GM19463 (cell line): ENCODE results near the gene SYNGAP1.
A peak's percentile ranks its signal among the peaks of the same experiment; 100 is the strongest.

Experiments
- ATAC-seq: cut with Tn5 transposase; IDR thresholded peaks from one replicate; pipeline ENCODE4 v1.9.1; 2021; ENCODE audit warnings: mild to moderate bottlenecking, moderate library complexity; ENCODE audit not compliant: unreplicated experiment

SYNGAP1 gene

DNA sequence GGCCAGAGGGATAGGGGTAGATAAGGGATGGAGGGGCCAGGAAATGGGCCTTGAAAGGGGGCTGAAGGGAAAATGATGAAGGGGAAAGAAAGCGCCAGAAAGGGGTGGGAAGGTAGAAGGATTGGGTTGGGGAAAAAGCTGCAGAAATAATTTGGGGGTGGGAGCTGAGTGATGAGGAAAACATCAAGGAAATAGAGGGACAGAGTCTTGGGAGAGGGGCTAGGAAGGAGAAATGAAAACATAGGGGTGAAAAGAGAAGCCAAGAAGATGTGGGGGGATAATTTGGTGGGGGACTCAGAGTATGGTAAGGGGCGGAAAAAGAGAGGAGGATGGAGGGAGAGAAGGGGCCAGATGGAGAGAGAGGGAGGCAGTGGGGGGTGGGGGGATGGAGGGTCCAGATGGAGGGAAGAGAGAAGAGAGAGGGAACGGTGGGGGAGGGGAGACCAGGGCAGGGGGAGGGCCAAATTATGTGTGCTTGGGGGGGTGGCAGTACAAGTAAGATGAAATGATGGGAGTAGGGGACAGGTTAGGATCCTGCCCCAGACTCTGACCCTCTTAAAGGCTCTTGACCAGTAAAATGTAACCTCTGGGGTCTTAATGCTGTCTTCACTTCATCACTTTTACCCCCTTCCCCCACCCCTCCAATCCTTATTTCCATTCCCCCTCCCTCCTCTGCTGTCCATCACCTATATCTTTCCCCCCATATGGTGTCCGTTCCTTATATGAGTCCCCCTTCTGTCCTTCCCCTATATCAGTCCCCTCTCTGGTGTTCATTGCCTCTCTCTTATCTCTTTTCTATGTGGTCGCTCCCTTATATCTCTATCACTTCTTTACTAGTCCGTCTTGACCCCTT, 852 bp downstream of the SYNGAP1 start:
- no peak for ATAC-seq

DNA sequence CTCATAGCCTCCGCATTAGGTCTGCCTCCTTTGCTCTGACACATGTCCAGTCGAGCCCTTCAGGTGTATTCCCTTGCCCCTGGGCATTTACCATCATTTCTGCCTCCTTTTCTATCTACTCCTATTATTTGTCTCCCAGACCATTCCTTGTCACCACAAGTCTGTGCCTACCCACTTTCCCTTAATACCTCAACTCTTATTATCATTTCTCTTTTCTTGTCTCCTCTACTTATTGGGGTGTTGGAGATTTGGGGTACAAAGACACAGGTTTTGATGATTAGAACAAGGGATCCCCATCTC, 1.4 kb downstream of the SYNGAP1 start:
- ATAC-seq: no peak

DNA sequence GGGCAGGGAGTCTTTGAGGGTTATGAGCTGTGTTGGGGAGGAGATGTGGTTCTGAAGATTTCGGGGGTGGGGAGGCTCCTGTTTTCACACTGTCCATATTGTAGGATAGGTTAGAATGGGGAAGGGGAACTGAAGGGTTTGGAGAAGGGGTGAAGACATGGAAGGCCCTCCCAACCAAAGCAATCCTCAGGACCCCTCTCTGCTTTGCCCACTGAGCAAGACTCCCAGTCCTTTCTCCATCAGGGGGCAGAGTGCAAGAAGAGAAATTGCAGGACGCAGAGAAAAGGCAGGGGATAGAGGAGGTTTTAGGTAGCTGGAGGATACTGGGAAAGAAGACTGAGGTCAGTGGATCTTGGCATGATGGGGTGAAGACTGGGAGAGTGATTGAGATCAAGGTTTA, 3.9 kb downstream of the SYNGAP1 start:
- ATAC-seq: no peak

DNA sequence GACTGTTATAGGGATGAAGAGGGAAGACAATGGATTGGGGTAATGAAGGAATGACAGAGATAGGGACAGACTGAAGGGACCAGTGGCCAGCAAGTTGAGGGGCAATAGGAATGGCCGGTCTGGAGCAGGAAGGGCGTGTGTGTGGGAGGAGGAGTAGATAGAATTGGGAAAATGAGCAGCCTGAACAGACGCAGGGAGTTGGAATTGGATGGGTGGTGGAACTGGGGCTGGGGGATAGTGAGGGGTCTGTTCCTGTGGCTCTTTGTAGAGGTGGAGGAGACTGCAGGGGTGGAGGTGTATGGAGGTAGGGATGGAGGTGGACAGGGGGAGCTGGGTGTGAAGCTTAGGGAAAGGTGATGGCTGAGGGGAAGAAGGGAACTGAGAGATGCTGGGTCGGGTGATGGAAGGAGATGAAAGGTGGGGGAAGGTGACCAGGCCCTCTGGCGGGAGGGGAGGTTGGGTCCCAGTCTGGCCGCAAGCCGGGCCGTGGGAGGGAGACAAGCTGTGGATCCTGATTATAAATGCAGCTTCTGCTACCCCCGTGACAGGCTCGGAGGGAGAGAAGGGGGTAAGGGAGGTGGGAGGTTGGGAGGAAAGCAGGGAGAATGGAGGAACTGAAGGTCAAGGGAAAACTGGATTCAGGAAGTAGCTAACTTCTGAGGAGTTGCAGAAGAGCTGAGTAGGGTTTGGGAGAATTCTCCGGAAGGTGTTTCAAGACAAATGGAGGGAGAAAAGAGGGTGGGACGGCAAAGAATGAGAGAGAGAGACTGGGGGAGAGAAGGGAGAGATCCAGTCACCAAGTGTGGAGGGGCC, 5.2 kb downstream of the SYNGAP1 start:
- no peak for ATAC-seq

DNA sequence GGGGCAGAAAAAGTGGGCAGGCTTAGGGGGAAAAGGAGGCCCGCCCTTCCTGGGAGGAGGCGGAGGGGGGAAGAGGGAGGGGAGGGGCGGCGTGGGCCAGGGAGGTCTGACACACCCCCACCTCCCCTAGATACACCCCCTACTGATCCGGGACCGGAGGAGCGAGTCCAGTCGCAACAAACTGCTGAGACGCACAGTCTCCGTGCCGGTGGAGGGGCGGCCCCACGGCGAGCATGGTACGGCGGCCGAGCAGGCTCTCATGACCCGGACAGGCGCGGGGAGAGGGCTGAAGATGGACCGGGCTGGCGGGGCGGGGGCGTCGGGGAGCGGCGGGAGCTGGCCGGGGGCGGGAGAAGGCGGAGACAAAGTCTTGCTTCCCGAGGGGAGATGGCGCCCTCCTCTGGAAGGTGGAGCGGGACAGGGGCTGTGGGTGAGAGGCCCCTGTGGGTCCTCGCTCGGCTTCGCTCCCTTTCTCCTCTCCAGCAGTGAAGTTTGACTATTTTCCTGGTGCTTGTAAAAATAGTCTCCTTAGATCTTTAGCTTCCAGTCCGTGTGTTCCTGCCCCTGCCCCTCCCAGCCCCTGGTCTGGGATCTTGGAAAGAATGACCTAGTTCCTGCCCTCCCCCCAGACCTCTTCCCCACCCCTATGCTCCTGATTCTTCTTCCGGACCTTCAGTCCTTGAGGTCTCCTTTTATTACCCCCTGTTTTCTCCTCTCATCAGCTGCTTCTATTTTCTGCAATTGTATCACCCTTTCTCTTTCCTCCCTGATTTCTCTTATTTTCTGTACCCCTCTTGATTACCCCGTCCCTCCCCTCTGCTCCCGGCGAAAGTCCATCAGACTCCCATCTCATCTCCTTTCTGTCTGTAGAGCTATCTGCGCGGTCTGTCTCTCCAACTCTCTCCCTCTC, 6.1 kb downstream of the SYNGAP1 start:
- ATAC-seq: peak; percentile 41

DNA sequence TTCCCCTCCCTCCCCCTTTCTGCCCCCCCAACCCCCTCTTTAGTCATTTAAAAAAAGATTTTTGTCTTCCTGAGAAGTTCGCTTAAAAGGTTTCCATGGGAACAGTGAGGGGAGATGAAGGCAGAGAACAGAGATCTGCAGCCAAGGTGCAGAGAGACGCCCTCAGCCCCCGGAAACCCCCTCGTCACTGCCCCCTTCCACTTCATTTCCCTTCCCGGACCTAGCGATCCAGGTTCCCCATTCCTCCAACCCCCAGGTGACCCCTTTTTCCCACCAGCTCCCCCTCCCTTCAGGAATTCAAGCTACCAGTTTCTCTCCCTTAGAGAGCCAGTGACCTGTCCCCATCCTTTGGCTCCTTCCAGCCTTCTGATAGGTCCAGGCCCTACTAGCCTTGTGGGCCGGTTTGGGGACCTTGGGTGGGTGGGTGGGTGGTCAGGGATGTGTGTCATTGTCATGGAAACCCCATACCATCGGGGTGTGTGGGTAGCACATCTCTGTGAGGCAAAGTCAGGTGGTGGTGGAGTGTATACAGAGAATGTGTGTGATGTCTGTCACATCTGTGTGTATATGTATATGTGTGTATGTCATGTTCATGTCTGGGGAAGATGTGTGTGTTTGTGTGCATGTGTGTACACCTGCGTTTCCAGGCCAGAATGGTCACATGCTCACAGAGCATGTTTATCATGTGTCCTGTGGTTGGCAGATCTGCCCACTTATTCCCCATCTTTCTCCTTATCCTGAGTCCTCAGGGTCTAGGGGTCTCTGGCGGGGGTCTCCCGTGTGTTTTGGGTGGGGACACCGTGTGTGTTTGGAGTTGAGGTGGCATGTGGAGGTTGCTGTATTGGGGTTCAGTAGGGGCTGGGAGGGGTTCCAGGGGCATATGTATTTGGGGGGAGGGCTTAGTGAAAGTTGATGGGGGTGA, 7.0 kb downstream of the SYNGAP1 start:
- no peak for ATAC-seq

DNA sequence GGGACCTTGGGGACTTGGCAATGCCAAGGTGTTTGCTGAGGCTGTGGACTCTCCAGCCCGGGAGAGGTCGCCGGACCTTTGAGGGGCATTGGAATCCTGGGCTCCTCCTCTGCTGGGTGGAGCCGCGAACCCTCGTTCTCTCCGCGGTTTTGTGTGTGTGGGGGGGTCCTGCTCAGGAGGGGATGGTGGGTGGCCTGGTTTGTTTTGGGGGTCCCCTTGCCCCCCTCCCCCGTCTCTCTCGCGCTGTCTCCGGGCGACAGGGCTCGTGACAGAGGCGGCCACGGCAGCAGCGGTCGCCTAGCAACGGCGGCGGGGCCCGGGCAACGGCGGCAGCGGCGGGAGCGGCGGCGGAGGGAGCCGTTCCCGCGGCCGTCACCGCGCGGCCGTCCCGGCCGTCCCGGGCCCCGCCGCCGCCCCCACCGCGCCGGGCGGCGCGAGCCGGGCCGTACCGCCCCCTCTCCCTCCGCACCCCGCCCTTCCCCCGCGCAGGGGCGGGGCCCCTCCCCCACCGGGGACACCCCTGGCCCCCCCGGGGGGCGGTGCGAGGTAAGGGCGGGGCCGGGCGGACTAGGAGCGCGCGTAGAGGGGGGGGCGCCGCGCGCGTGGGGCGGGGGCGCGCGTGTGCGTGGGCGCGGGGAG, 7.8 kb downstream of the SYNGAP1 start:
- ATAC-seq: no peak

DNA sequence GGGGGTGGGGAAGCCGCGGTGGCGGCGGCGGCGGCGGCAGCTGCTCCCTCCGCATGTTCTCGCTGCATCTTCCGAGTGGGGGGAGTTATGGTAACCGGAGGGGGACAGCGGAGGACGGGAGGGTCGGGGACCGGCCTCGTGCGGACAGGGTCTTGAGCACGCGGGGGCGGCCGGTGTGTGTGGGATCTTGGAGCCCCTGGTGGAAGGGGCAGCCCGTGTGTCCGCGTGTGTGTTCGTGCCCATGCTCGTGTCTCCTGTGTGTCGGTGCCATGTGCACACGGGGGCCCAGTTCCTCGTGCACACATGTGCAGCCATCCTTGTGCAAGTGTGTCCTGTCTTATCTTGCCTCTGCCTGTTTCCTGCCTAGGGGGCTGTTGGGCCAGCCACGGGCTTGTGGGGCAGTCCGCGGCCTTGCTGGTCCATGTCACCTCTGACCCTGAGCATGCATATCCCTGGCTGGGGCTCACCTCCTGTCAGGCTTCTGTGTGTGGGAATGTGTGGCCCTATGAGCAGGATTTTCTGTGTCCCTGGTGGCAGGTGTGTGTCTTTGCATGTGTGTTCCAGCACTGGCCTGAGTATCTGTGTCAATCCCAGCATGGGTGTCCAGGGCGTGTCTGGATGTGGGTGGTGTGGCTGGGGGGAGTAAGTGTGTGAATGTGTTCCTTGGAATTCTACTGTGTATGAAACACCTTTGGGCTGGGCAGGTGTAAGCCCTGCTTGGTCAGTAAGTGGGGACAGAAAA, 8.5 kb downstream of the SYNGAP1 start:
- no peak for ATAC-seq

DNA sequence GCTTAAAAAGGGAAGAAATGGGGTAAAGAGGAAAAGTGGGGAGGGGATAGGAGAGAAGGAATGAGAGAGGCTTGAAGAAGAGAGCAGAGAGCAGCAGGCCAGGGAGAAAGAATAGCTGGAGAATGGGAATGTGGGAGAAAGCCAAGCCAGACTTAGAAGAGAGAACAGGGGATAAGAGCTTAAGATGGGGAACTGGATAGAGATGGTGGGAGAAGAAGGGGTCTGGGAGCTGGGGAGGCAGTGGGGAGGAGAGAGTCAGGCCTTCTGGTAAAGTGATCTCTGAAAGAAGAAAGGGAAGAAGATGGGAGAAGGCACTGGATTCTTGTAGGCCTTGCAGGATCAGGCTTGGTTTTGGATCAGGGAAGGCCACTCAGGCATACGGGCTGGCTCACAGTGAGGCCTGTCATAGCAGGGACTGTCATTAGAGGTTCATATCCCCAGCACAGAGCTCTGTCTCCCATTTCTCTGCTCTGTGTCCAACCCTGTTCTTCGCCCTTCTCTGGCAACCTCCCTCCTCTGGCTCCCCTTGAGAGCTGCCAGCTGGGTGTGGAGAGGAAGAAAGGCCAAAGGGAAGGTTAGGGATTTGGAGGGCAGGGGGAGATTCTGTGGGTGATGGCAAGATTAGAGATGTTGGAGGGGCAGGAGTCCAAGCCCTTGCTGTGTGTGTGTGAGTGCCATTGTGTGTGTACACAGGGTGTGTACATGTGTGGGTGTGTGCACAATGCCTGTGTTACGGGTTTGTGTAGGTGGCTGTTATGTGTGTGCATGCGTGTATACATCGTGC, 9.3 kb downstream of the SYNGAP1 start:
- no peak for ATAC-seq

DNA sequence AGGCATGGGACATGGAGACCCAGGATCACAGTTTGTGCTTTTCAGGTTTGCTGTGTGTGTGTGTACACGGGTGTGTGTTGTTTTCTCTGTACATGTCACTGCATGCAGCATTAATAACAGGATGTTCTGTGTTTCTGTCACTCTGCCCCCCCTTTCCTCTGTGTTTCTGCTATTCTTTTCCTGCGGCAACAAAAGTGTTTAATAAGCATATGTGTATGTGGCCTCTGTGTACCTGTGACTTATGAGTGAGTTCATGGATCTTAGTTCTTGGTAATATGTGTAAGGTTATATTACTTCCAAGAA, 9.8 kb downstream of the SYNGAP1 start:
- ATAC-seq: no peak

DNA sequence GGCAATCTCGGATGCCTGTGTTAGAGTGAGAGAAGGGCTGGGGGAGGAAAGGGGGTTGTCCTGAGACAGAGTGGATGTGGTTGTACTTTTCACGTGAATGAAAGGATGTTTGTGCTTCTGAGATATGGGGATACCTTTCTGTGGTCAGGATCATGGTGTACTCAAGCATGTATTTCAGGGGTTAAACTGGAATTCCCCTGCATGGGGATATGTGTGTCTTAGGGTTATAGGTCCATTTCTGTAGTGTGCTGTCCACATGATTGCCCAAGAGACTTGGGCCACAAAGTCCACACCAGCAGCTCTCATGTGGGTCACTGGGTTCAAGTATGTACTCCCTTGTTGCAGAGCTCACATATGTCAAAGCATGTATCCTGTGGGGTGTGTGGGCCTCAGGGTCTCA, 10.5 kb downstream of the SYNGAP1 start:
- ATAC-seq: no peak

DNA sequence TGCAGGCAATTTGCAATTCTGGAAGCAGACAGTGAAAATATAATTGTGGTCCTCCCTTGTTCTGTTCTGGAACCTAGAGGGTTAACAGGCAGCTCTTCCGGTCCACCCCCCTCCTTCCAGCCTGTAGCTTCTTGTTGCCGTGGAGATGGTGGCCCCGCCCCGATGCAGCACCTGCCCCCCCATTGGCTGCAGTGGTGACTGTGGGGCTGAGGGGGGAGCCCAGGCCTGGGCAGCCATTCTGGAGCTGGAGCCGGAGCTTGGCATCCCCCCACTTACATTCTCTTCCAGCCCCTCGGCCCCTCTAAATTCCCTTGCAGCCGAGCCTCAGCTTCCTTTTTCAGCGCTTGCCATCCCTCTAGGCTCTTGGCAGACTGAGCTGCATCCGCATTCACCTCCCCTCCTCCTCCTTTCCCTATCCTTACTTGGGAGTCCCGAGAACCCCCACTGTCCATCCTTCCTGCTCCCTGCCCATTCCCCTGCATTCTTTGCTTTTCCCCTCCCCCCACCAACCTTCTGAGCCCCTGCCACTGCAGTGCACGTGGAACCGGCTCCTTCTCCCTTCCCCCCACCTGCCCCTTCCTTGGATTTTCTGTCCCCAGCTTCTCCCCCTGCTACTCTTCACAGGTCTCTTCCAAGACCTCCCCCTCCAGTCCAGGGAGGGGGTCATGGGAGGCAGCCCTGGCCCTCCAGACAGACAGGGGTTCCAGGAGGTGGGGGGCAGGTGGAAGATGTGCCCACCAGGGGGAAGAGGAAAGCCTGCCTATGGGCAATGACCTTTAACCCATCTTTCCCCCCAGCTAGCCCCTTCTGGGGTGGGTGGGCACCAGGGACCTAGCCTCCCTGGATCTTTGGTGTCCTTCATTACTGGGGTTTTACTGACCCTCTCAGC, 11.4 kb downstream of the SYNGAP1 start:
- peak; percentile 53 for ATAC-seq

DNA sequence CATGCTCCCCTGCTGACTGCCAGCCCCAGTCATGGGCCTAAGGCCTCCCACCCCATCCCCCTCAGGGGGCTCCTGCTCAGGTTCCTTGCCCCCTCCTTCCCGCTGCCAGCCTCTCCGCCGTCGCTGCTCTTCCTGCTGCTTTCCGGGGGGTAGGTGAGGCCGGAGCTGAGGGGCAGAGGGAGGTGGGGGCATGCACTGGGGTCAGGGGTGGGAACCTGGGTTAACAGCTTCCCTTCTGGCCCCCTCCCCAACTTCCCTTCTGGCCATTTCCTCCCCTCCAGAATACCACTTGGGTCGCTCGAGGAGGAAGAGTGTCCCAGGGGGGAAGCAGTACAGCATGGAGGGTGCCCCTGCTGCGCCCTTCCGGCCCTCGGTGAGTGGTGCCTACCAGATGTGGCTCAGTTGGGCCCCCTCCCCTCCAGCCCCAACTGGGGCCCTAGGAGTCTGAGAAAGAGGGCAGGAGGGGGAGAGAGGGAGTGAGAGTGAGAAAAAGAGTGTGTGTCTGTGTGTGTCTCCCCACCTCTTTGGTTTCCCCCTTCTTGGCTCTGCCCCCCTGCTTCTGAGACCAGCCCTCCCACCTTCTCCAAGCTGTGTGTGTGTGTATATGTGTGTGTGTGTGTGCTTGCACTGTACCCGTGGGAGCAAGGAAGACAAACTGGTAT, 12.1 kb downstream of the SYNGAP1 start:
- no peak for ATAC-seq

DNA sequence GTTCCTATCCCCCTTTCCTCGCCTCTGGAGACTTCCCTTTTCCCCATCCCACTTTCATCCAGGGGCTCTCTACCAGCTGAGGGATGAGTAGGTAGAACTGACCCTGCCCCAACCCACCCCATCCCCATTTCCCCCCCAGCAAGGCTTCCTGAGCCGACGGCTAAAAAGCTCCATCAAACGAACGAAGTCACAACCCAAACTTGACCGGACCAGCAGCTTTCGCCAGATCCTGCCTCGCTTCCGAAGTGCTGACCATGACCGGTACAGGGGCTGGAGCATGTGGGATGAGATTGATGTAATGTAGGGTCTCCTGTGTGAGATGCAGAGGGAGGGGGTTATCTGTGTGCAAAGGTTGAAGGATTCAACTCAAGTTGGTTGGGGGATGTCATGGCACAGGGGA, 12.7 kb downstream of the SYNGAP1 start:
- ATAC-seq: no peak

DNA sequence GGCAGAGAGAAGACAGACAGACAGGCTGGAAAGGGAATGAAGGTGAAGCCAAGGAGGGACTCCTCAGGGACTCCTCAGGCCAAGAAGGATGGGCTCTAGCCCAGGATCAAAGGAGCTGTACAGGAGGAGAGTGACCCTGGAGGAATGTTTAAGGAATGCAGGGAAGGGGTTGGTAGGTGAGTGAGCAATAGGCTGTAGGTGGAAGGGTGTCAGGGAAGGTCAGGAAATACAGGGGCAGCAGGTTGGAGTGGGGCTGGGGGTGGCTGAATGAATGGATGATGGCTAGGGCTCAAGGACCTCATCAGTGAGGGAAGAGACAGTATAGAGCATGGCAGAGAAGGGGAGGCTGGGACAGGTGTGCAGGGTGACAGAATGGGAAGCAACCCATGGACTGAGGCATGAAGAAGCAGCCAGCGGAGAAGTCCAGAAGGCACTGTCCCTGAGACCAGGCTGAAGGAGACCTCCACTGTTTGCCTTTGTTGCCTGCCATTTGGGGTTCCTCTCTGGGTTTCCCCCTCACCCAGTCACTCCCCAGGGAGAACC, 13.2 kb downstream of the SYNGAP1 start:
- no peak for ATAC-seq

DNA sequence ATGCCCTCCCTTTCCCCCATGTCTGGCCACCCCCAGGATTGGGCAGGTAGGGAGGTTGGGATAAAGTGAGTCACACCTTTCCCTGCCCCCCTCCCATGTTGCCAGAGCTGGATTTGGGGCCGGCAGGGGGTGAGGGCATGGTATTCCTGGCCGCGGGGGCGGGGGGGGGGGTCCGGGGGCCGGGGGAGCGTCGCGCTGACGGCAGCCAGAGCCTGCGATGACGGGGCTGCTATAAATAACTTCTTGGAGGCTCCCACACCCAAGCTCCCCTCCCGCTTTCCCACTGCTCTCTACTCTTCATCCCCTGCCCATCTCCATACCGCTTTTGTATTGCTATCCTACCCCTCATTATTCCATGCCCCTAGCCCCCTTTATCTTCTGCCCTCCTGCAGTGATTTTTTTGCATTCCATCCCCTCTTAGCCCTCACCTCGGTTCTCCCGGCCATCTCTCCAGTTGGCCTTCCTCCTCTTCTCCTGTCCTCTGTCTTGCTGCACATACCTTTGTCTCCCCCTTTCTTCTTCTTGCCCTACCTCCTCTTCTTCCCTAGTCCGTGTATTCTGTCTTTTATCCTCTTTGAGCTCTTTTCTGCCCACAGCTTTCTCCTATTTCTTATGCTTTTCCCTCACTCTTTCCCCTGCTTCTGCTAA, 13.8 kb downstream of the SYNGAP1 start:
- ATAC-seq: no peak
